ENCODE measurements around the gene NADK.

The NADK gene

DNA sequence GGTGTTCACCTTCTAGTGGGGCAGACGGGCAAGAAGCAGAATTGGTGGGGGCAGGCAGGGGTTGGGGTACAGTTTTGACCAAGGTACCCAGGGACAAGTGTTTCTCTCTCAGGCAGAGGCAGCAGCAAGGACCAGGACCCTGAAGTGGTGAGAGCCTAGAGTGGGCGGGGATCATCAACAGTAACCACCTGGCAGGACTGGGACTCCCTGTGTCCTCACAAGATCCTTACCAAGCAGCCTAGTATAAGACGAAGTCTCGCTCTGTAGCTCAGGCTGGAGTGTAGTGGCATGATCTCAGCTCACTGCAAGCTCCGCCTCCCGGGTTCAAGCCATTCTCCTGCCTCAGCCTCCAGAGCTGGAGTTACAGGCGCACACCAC, 3.2 kb upstream of the NADK start:
- no peaks in the 10 kb centered on the region for H3K9me2 ChIP-seq (replicated peaks; ENCODE audit: control insufficient read depth, low read length)
- peak overlapping the region; percentile 100 for H3K27ac ChIP-seq (ENCODE audit: low read depth, low read length)
- H3K4me3 ChIP-seq (ENCODE audit: low read length): peak overlapping the region; percentile 85
- H3K27me3 ChIP-seq (ENCODE audit: control insufficient read depth, low read length): no peaks in the 10 kb centered on the region
- peaks cover 67% of the 10 kb centered on the region for H3K4me1 ChIP-seq (ENCODE audit: control insufficient read depth, low read length)
- peak overlapping the region; percentile 100 for H3K4me2 ChIP-seq (ENCODE audit: low read length)
- peaks cover 62% of the 10 kb centered on the region for H3F3A ChIP-seq (ENCODE audit: control insufficient read depth, insufficient read depth)
- H3K36me3 ChIP-seq (ENCODE audit: control insufficient read depth, low read length): peaks cover 44% of the 10 kb centered on the region
- peaks cover 20% of the 10 kb centered on the region for H3K79me2 ChIP-seq (ENCODE audit: control insufficient read depth, low read length)
- 0 out of 2 replicates have a peak, but pooled peaks cover 5% of the 10 kb centered on the region for H4K20me1 ChIP-seq (ENCODE audit: control insufficient read depth, insufficient read depth, low read depth, low read length)
- TF ChIP-seq CTCF (IDR thresholded peaks at IDR 0.05; ENCODE audit: low read depth, low read length, poor library complexity, severe bottlenecking) (no peak), EZH2phosphoT487 (IDR thresholded peaks at IDR 0.05; ENCODE audit: borderline replicate concordance, low read length) (no peak)
- H3K9me3 ChIP-seq (ENCODE audit: control insufficient read depth, insufficient read depth, low read length): no peaks in the 10 kb centered on the region

GRCh38 chr1:1780598-1781525, 2.6 kb upstream of the NADK start:
- Histone ChIP-seq H3K9me2 (replicated peaks; ENCODE audit: control insufficient read depth, low read length) (no peaks in the 10 kb centered on the region), H3K36me3 (ENCODE audit: control insufficient read depth, low read length) (peaks cover 41% of the 10 kb centered on the region), H3K4me1 (ENCODE audit: control insufficient read depth, low read length) (peaks cover 73% of the 10 kb centered on the region), H4K20me1 (ENCODE audit: control insufficient read depth, insufficient read depth, low read depth, low read length) (0 out of 2 replicates have a peak, but pooled peaks cover 5% of the 10 kb centered on the region), H3K79me2 (ENCODE audit: control insufficient read depth, low read length) (peaks cover 23% of the 10 kb centered on the region), H3K27me3 (ENCODE audit: control insufficient read depth, low read length) (no peaks in the 10 kb centered on the region), H3K4me3 (ENCODE audit: low read length) (peak overlapping the region; percentile 85), H3K9me3 (ENCODE audit: control insufficient read depth, insufficient read depth, low read length) (no peaks in the 10 kb centered on the region), H3F3A (ENCODE audit: control insufficient read depth, insufficient read depth) (peaks cover 60% of the 10 kb centered on the region), H3K27ac (ENCODE audit: low read depth, low read length) (peak overlapping the region; percentile 100), H3K4me2 (ENCODE audit: low read length) (peak overlapping the region; percentile 100)
- TF ChIP-seq CTCF (IDR thresholded peaks at IDR 0.05; ENCODE audit: low read depth, low read length, poor library complexity, severe bottlenecking): no peak
- no peak for TF ChIP-seq EZH2phosphoT487 (IDR thresholded peaks at IDR 0.05; ENCODE audit: borderline replicate concordance, low read length)

DNA sequence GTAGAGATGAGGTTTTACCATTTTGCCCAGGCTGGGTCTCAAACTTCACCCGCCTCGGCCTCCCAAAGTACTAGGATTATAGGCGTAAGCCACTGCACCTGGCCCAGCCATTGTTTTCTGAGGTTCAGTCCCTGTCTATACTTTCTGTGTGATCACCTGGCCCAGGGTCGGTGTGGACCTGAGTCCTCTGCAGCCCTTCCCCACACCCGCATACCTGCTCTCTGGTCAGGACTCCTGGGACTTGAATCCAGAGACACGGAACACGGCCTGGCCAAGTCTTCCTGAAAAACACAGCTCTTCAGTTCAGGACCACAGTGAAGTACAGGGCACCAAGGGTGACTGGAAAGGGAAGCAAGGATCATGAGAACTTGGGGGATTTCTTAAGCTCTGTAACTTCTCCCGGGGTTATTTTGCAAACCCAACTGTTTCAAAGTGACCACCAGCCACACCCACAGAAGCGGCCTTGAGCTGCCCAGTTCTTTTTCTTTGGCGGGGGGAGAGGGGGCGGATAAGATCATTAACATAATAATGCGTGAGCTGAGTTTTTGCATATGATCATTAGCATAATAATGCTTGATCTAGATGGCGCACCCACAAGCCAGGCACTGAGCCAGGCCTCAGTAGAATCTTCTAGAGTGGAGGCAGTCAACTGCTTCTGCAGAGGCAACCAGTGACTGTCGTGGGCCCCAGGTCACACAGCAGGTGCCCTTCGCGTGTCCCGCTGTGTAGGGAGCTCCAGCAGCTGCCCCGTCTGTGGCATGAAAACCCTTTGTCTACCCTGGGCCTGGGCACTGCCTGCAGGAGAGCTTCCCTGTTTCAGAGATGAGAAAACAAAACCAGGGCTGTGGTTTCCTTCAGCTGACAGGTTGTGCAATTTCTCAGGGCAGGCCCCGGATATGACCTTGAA, 1.7 kb upstream of the NADK start:
- Histone ChIP-seq H3K4me1 (ENCODE audit: control insufficient read depth, low read length) (peaks cover 77% of the 10 kb centered on the region), H3K79me2 (ENCODE audit: control insufficient read depth, low read length) (peaks cover 33% of the 10 kb centered on the region), H3K9me3 (ENCODE audit: control insufficient read depth, insufficient read depth, low read length) (no peaks in the 10 kb centered on the region), H3K4me3 (ENCODE audit: low read length) (peak overlapping the region; percentile 85), H3F3A (ENCODE audit: control insufficient read depth, insufficient read depth) (peaks cover 59% of the 10 kb centered on the region), H3K36me3 (ENCODE audit: control insufficient read depth, low read length) (peaks cover 38% of the 10 kb centered on the region), H4K20me1 (ENCODE audit: control insufficient read depth, insufficient read depth, low read depth, low read length) (peaks cover 8% of the 10 kb centered on the region; the same call in 1 of the 2 replicates), H3K27me3 (ENCODE audit: control insufficient read depth, low read length) (no peaks in the 10 kb centered on the region), H3K9me2 (replicated peaks; ENCODE audit: control insufficient read depth, low read length) (no peaks in the 10 kb centered on the region), H3K4me2 (ENCODE audit: low read length) (peak overlapping the region; percentile 100), H3K27ac (ENCODE audit: low read depth, low read length) (peak overlapping the region; percentile 100)
- no peak for TF ChIP-seq CTCF (IDR thresholded peaks at IDR 0.05; ENCODE audit: low read depth, low read length, poor library complexity, severe bottlenecking)
- TF ChIP-seq EZH2phosphoT487 (IDR thresholded peaks at IDR 0.05; ENCODE audit: borderline replicate concordance, low read length): no peak
